GM23338 (cell line): Measurements from ENCODE around the gene FOXC2. TPM values are rescaled to one million over a fixed set of nuclear protein-coding genes. Genes with fewer than 3 reads are reported as not detected.
A peak's percentile ranks its signal among the peaks of the same experiment; 100 is the strongest.

Experiments
- ATAC-seq: fragments of 200-7000 bp; cut with Tn5 transposase; 3 replicates; pipeline ENCODE4 v1.9.1; 2020
- DNase-seq: peaks from one replicate; pipeline ENCODE4 v3.0.0-alpha.2; 2015; ENCODE audit warnings: low spot score
- H2AFZ ChIP-seq: fragments of 200-600 bp; sonication (generic); 2 replicates; pipeline ENCODE4 v1.8.0; 2016; ENCODE audit warnings: antibody characterized with exemption, mild to moderate bottlenecking, moderate library complexity
- H3F3A ChIP-seq: fragments of 200-600 bp; sonication (generic); replicated peaks from 2 replicates; pipeline ENCODE4 v1.8.0; 2017; ENCODE audit warnings: antibody characterized with exemption, mixed run types, low read depth
- H3K27ac ChIP-seq: fragments of 200-600 bp; sonication (generic); 2 replicates; pipeline ENCODE4 v1.6.1; 2016; ENCODE audit warnings: low read depth
- H3K27me3 ChIP-seq: fragments of 200-600 bp; sonication (generic); 2 replicates; pipeline ENCODE4 v1.8.0; 2016; ENCODE audit warnings: mild to moderate bottlenecking, mixed run types, moderate library complexity; ENCODE audit not compliant: insufficient read depth
- H3K36me3 ChIP-seq: fragments of 200-600 bp; sonication (generic); 2 replicates; pipeline ENCODE4 v1.8.0; 2016; ENCODE audit warnings: mild to moderate bottlenecking; ENCODE audit not compliant: insufficient read depth
- H3K4me1 ChIP-seq: fragments of 200-600 bp; sonication (generic); 2 replicates; pipeline ENCODE4 v1.8.0; 2016; ENCODE audit warnings: mild to moderate bottlenecking, moderate library complexity; ENCODE audit not compliant: insufficient read depth
- H3K4me2 ChIP-seq: fragments of 200-600 bp; sonication (generic); 2 replicates; pipeline ENCODE4 v1.7.1; 2017; ENCODE audit warnings: mixed run types
- H3K4me3 ChIP-seq: fragments of 200-600 bp; sonication (generic); 2 replicates; pipeline ENCODE4 v1.6.1; 2016; ENCODE audit warnings: mixed run types
- H3K79me2 ChIP-seq: fragments of 200-600 bp; sonication (generic); replicated peaks from 2 replicates; pipeline ENCODE4 v1.8.0; 2017; ENCODE audit warnings: mild to moderate bottlenecking; ENCODE audit not compliant: insufficient read depth
- H3K9me2 ChIP-seq: fragments of 200-600 bp; sonication (generic); 2 replicates; pipeline ENCODE4 v1.8.0; 2017; ENCODE audit not compliant: insufficient read depth
- H4K20me1 ChIP-seq: fragments of 200-600 bp; sonication (generic); replicated peaks from 2 replicates; pipeline ENCODE4 v1.8.0; 2017; ENCODE audit warnings: mild to moderate bottlenecking; ENCODE audit not compliant: insufficient read depth
- H3K27ac Mint-ChIP-seq: 2 replicates; pipeline ENCODE4 v1.8.0; 2020; ENCODE audit warnings: inconsistent platforms, mild to moderate bottlenecking, moderate library complexity, mixed read lengths
- H3K27me3 Mint-ChIP-seq: 3 replicates; pipeline ENCODE4 v1.8.0; 2022; ENCODE audit warnings: low read depth, mild to moderate bottlenecking, moderate library complexity, mixed read lengths, inconsistent platforms; ENCODE audit not compliant: insufficient read depth, poor library complexity
- H3K36me3 Mint-ChIP-seq: 3 replicates; pipeline ENCODE4 v1.8.0; 2021; ENCODE audit warnings: low read depth, mild to moderate bottlenecking, inconsistent platforms, moderate library complexity, mixed read lengths
- H3K4me1 Mint-ChIP-seq: 3 replicates; pipeline ENCODE4 v1.8.0; 2020; ENCODE audit warnings: mild to moderate bottlenecking, inconsistent platforms, mixed read lengths
- H3K4me3 Mint-ChIP-seq: 3 replicates; pipeline ENCODE4 v1.8.0; 2021; ENCODE audit warnings: moderate library complexity, mild to moderate bottlenecking, inconsistent platforms, mixed read lengths
- H3K9me3 Mint-ChIP-seq: 3 replicates; pipeline ENCODE4 v1.8.0; 2020; ENCODE audit warnings: moderate library complexity, mild to moderate bottlenecking, inconsistent platforms, mixed read lengths
- ETS1 ChIP-seq: IDR thresholded peaks from 2 replicates; pipeline ENCODE4 v1.6.1; 2016; ENCODE audit warnings: antibody characterized with exemption
- EZH2 ChIP-seq: fragments of 200-600 bp; sonication (generic); IDR thresholded peaks from one replicate; pipeline ENCODE4 v1.8.0; 2017; ENCODE audit warnings: antibody characterized with exemption, mild to moderate bottlenecking, low read depth; ENCODE audit not compliant: unreplicated experiment
- NANOG ChIP-seq: IDR thresholded peaks from 2 replicates; pipeline ENCODE4 v1.6.1; 2016; ENCODE audit warnings: antibody characterized with exemption, borderline replicate concordance
- STAT1 ChIP-seq: IDR thresholded peaks from one replicate; pipeline ENCODE4 v1.6.1; 2016; ENCODE audit warnings: antibody characterized with exemption; ENCODE audit not compliant: unreplicated experiment
- ZNF114 ChIP-seq: fragments of 250-450 bp; sonication (Bioruptor Pico); IDR thresholded peaks from 2 replicates; pipeline ENCODE4 v1.5.0; 2020; ENCODE audit warnings: mild to moderate bottlenecking, moderate library complexity
- polyA plus RNA-seq: library from polyadenylated mRNA; unstranded; fragments of >200 nt; fragmentation: Nextera tagmentation; extraction: Ambion mirVana; gene quantifications from 2 replicates; pipeline ENCODE4 v1.2.1, GENCODE V29; 2016
- total RNA-seq: library from RNA; depleted of rRNA; stranded (reverse); fragments of >200 nt; shearing (Covaris generic); gene quantifications from 2 replicates; pipeline ENCODE4 v1.2.3, GENCODE V29; 2014
- TF ChIP-seq, protein P1 (sequence below): IDR thresholded peaks from one replicate; pipeline ENCODE4 v1.6.1; 2018; ENCODE audit warnings: antibody characterized with exemption; ENCODE audit not compliant: unreplicated experiment
- TF ChIP-seq, protein P2 (sequence below), 2 experiments: fragments of 200-600 bp in 1 of 2; sonication (generic) in 1 of 2; conservative IDR thresholded peaks; 2 replicates each; pipeline versions ENCODE4 v1.5.1 to v1.6.1; 2016 to 2017; ENCODE audit warnings: antibody characterized with exemption in 2 of 2, low read depth in 2 of 2, mild to moderate bottlenecking in 2 of 2, moderate library complexity in 1 of 2

Gene FOXC2
- total and polyA plus RNA-seq, 2 experiments from 2014 or later, result 0.16 TPM; not detected in 1

- Histone ChIP-seq H3K27me3 (peaks cover 99% of the 10 kb centered on the region), H3K9me2 (no peaks in the 10 kb centered on the region), H3F3A (peaks cover 4% of the 10 kb centered on the region), H3K4me1 (peaks cover 81% of the 10 kb centered on the region), H3K27ac (no peak overlapping the region), H3K36me3 (no peaks in the 10 kb centered on the region), H4K20me1 (peaks cover 25% of the 10 kb centered on the region), H3K4me2 (peak overlapping the region; percentile 61; the same call in 1 of the 2 replicates), H3K79me2 (no peaks in the 10 kb centered on the region), H2AFZ (no peak overlapping the region), H3K4me3 (peak overlapping the region; percentile 39; the same call in 1 of the 2 replicates)
- H3K27ac Mint-ChIP-seq, result no peak overlapping the region
- DNase-seq, result no peak
- H3K36me3 Mint-ChIP-seq, result no peaks in the 10 kb centered on the region; the same call in 2 of the 3 replicates
- peaks cover 3% of the 10 kb centered on the region; the same call in 1 of the 3 replicates for H3K9me3 Mint-ChIP-seq
- H3K4me1 Mint-ChIP-seq, result peaks cover 71% of the 10 kb centered on the region
- no peak for TF ChIP-seq STAT1
- TF ChIP-seq, protein P1, sequence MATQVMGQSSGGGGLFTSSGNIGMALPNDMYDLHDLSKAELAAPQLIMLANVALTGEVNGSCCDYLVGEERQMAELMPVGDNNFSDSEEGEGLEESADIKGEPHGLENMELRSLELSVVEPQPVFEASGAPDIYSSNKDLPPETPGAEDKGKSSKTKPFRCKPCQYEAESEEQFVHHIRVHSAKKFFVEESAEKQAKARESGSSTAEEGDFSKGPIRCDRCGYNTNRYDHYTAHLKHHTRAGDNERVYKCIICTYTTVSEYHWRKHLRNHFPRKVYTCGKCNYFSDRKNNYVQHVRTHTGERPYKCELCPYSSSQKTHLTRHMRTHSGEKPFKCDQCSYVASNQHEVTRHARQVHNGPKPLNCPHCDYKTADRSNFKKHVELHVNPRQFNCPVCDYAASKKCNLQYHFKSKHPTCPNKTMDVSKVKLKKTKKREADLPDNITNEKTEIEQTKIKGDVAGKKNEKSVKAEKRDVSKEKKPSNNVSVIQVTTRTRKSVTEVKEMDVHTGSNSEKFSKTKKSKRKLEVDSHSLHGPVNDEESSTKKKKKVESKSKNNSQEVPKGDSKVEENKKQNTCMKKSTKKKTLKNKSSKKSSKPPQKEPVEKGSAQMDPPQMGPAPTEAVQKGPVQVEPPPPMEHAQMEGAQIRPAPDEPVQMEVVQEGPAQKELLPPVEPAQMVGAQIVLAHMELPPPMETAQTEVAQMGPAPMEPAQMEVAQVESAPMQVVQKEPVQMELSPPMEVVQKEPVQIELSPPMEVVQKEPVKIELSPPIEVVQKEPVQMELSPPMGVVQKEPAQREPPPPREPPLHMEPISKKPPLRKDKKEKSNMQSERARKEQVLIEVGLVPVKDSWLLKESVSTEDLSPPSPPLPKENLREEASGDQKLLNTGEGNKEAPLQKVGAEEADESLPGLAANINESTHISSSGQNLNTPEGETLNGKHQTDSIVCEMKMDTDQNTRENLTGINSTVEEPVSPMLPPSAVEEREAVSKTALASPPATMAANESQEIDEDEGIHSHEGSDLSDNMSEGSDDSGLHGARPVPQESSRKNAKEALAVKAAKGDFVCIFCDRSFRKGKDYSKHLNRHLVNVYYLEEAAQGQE, result no peak
- peak; percentile 47 for TF ChIP-seq EZH2
- TF ChIP-seq ZNF114, result no peak
- TF ChIP-seq, protein P2, sequence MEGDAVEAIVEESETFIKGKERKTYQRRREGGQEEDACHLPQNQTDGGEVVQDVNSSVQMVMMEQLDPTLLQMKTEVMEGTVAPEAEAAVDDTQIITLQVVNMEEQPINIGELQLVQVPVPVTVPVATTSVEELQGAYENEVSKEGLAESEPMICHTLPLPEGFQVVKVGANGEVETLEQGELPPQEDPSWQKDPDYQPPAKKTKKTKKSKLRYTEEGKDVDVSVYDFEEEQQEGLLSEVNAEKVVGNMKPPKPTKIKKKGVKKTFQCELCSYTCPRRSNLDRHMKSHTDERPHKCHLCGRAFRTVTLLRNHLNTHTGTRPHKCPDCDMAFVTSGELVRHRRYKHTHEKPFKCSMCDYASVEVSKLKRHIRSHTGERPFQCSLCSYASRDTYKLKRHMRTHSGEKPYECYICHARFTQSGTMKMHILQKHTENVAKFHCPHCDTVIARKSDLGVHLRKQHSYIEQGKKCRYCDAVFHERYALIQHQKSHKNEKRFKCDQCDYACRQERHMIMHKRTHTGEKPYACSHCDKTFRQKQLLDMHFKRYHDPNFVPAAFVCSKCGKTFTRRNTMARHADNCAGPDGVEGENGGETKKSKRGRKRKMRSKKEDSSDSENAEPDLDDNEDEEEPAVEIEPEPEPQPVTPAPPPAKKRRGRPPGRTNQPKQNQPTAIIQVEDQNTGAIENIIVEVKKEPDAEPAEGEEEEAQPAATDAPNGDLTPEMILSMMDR (conservative IDR thresholded peaks at IDR 0.05; ENCODE audit: low read depth in 2 of 2), result no peak
- H3K4me3 Mint-ChIP-seq, result peak overlapping the region; percentile 43; the same call in 1 of the 3 replicates
- no peak for ATAC-seq
- peaks cover 99% of the 10 kb centered on the region for H3K27me3 Mint-ChIP-seq
These were observed 7.2 kb downstream of the FOXC2 start for GRCh38 chr16:86573646-86574508.

DNA sequence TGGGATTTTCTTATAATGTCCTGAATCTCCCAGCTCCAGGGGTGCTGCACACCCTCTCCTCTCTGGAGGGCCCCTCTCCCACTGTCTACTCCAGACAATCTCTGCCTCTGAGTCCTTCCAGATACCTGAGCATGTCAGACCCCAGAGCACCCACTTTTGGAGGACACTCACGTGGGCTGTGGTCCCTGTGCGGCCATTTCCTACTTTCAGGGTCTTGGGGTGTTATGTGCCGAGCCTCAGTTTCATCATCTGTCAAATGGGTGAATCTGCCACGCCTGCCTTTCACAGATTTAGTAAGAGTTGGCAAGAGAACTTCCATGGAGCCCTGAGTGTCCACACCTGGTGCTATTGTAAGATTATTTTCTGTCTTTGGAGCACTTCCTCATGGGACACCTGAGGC, 8.0 kb downstream of the FOXC2 start:
- Mint-ChIP-seq H3K4me3 (no peak overlapping the region; the same call in 2 of the 3 replicates), H3K4me1 (peaks cover 70% of the 10 kb centered on the region), H3K36me3 (no peaks in the 10 kb centered on the region; the same call in 2 of the 3 replicates), H3K27ac (no peak overlapping the region), H3K9me3 (no peaks in the 10 kb centered on the region), H3K27me3 (peaks cover 97% of the 10 kb centered on the region)
- Histone ChIP-seq H3F3A (peaks cover 4% of the 10 kb centered on the region), H4K20me1 (peaks cover 18% of the 10 kb centered on the region), H3K27ac (no peak overlapping the region), H3K36me3 (no peaks in the 10 kb centered on the region), H3K4me2 (peak overlapping the region; percentile 93; the same call in 1 of the 2 replicates), H3K27me3 (peaks cover 99% of the 10 kb centered on the region), H3K9me2 (no peaks in the 10 kb centered on the region), H2AFZ (no peak overlapping the region), H3K4me1 (peaks cover 74% of the 10 kb centered on the region), H3K79me2 (no peaks in the 10 kb centered on the region), H3K4me3 (no peak overlapping the region)
- DNase-seq (no peak), ATAC-seq (no peak)
- TF ChIP-seq ZNF114 (no peak), ETS1 (no peak), NANOG (no peak), EZH2 (peak; percentile 53)
- TF ChIP-seq, protein P1, result no peak
